K562 (cell line): Measurements from ENCODE around the gene CCR6. TPM values are rescaled to one million over a fixed set of nuclear protein-coding genes. Genes with fewer than 3 reads are reported as not detected.

Experiments used
- CREB1 ChIP-seq, 2 experiments: sonication (generic) in 1 of 2; formaldehyde crosslinking in 1 of 2; IDR thresholded peaks; 2 replicates each; pipeline versions ENCODE4 v1.6.1 to v1.8.0; 2012 to 2022; ENCODE audit warnings: inconsistent platforms in 1 of 2, mild to moderate bottlenecking in 1 of 2, missing genetic modification reagents in 1 of 2, moderate library complexity in 1 of 2
- CREM ChIP-seq: IDR thresholded peaks from 2 replicates; pipeline ENCODE4 v1.6.1; 2014; ENCODE audit warnings: antibody characterized with exemption, low read depth
- FOSL1 ChIP-seq: fragments of 200-800 bp; sonication (Bioruptor generic); conservative IDR thresholded peaks from 2 replicates; pipeline ENCODE4 v1.6.1; 2016; ENCODE audit warnings: missing genetic modification characterization, missing compliant biosample characterization
- MTA1 ChIP-seq: fragments of 450-650 bp; IDR thresholded peaks from 2 replicates; pipeline ENCODE4 v1.6.1; 2017; ENCODE audit warnings: borderline replicate concordance
- SAFB ChIP-seq: fragments of 200-400 bp; formaldehyde crosslinking; IDR thresholded peaks from 2 replicates; pipeline ENCODE4 v1.6.1; 2017; ENCODE audit warnings: low read depth, low read length, borderline replicate concordance
- SP1 ChIP-seq: sonication (generic); formaldehyde crosslinking; IDR thresholded peaks from 2 replicates; pipeline ENCODE4 v1.8.1; 2022; ENCODE audit warnings: mild to moderate bottlenecking, missing genetic modification reagents
- polyA plus RNA-seq, 8 experiments: library from polyadenylated mRNA; depleted of rRNA in 4 of 8; stranded (reverse) in 5 of 8; unstranded in 3 of 8; fragments of >200 nt; fragmentation: Nextera tagmentation in 2 of 8; fragmentation: Illumina TruSeq in 1 of 8; extraction: Ambion mirVana in 2 of 8; extraction: Trizol in 1 of 8; gene quantifications; 2 replicates each; pipeline versions ENCODE4 v1.2.1 to v1.2.3, GENCODE V29; 2011 to 2014; ENCODE audit warnings: inconsistent platforms in 1 of 8, missing spikeins in 1 of 8
- total RNA-seq, 7 experiments: library from RNA; depleted of rRNA in 6 of 7; stranded (reverse); fragments of >200 nt in 6 of 7; fragmentation: Illumina TruSeq in 2 of 7; extraction: Trizol in 2 of 7; gene quantifications; 2 replicates each; pipeline versions ENCODE4 v1.2.1 to v1.2.3, GENCODE V29; 2011 to 2021; ENCODE audit warnings: low replicate concordance in 1 of 7
- TF ChIP-seq, protein P1 (sequence below), 2 experiments: fragments of 450-650 bp; IDR thresholded peaks; 2 replicates each; pipeline ENCODE4 v1.6.1; 2016
- TF ChIP-seq, protein P2 (sequence below): fragments of 450-650 bp; IDR thresholded peaks from 2 replicates; pipeline ENCODE4 v1.6.1; 2016; ENCODE audit warnings: missing biosample characterization, missing genetic modification characterization

Gene CCR6
- total and polyA plus RNA-seq, 9 of the 15 experiments (the other 6 are each of a cell fraction or from before 2014, with no cell fraction given), result not detected

- TF ChIP-seq MTA1, result no peak
- no peak for TF ChIP-seq SAFB
- no peak for TF ChIP-seq SP1 (CRISPR knock-in tag)
- TF ChIP-seq CREB1 (IDR thresholded peaks at IDR 0.05), result no peak
- TF ChIP-seq CREB1 (CRISPR knock-in tag; IDR thresholded peaks at IDR 0.05), result no peak
- TF ChIP-seq CREM, result no peak
- TF ChIP-seq FOSL1 (tag), result no peak
- TF ChIP-seq, protein P1, sequence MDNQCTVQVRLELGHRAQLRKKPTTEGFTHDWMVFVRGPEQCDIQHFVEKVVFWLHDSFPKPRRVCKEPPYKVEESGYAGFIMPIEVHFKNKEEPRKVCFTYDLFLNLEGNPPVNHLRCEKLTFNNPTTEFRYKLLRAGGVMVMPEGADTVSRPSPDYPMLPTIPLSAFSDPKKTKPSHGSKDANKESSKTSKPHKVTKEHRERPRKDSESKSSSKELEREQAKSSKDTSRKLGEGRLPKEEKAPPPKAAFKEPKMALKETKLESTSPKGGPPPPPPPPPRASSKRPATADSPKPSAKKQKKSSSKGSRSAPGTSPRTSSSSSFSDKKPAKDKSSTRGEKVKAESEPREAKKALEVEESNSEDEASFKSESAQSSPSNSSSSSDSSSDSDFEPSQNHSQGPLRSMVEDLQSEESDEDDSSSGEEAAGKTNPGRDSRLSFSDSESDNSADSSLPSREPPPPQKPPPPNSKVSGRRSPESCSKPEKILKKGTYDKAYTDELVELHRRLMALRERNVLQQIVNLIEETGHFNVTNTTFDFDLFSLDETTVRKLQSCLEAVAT (IDR thresholded peaks at IDR 0.05), result no peak
- TF ChIP-seq, protein P2, sequence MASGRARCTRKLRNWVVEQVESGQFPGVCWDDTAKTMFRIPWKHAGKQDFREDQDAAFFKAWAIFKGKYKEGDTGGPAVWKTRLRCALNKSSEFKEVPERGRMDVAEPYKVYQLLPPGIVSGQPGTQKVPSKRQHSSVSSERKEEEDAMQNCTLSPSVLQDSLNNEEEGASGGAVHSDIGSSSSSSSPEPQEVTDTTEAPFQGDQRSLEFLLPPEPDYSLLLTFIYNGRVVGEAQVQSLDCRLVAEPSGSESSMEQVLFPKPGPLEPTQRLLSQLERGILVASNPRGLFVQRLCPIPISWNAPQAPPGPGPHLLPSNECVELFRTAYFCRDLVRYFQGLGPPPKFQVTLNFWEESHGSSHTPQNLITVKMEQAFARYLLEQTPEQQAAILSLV, result no peak
Observed at GRCh38 chr6:167113047-167113754, 9.7 kb upstream of the CCR6 start (continued).
